SU-DHL-6 (cell line): ENCODE results near the gene SPRR1A.

Experiments
- H2AFZ ChIP-seq: fragments of 200-600 bp; sonication (generic); 2 replicates; pipeline ENCODE4 v1.6.1; 2014; ENCODE audit warnings: low read depth, mild to moderate bottlenecking, moderate library complexity, mixed read lengths, antibody characterized with exemption, low read length; ENCODE audit not compliant: severe bottlenecking
- H3F3A ChIP-seq: fragments of 200-600 bp; shearing (Covaris generic); 2 replicates; pipeline ENCODE4 v1.6.0; 2016; ENCODE audit warnings: antibody characterized with exemption, mild to moderate bottlenecking; ENCODE audit not compliant: insufficient read depth
- H3K27ac ChIP-seq: fragments of 200-600 bp; sonication (generic); 2 replicates; pipeline ENCODE4 v1.5.1; 2016; ENCODE audit warnings: low read depth, mild to moderate bottlenecking, low read length, moderate library complexity, mixed read lengths
- H3K27me3 ChIP-seq: fragments of 200-600 bp; sonication (generic), shearing (Covaris generic); 2 replicates; pipeline ENCODE4 v1.6.0; 2014; ENCODE audit warnings: mild to moderate bottlenecking, low read length
- H3K36me3 ChIP-seq: fragments of 200-600 bp; sonication (generic); 2 replicates; pipeline ENCODE4 v1.6.1; 2014; ENCODE audit warnings: mild to moderate bottlenecking, low read length, mixed read lengths
- H3K4me2 ChIP-seq: fragments of 300-600, 200-600 bp; shearing (Covaris generic), sonication (generic); 2 replicates; pipeline ENCODE4 v1.6.0; 2014; ENCODE audit warnings: low read length, low read depth, mild to moderate bottlenecking; ENCODE audit not compliant: poor library complexity, severe bottlenecking
- H3K4me3 ChIP-seq: fragments of 200-600 bp; sonication (generic); 2 replicates; pipeline ENCODE4 v1.5.1; 2014; ENCODE audit warnings: antibody characterized with exemption, low read length, mild to moderate bottlenecking, mixed read lengths; ENCODE audit not compliant: insufficient read depth, poor library complexity, severe bottlenecking
- H3K79me2 ChIP-seq: fragments of 200-600 bp; sonication (generic); 2 replicates; pipeline ENCODE4 v1.6.1; 2014; ENCODE audit warnings: mild to moderate bottlenecking, low read length, moderate library complexity; ENCODE audit not compliant: insufficient read depth
- H3K9ac ChIP-seq: fragments of 200-600 bp; sonication (generic); 2 replicates; pipeline ENCODE4 v1.7.0; 2014; ENCODE audit warnings: mild to moderate bottlenecking, low read length
- H3K9me2 ChIP-seq: fragments of 200-600 bp; sonication (generic); replicated peaks from 2 replicates; pipeline ENCODE4 v1.6.1; 2014; ENCODE audit warnings: low read length; ENCODE audit not compliant: insufficient read depth
- H3K9me3 ChIP-seq: fragments of 200-600 bp; sonication (generic); 2 replicates; pipeline ENCODE4 v1.6.1; 2014; ENCODE audit warnings: low read length, mixed read lengths; ENCODE audit not compliant: insufficient read depth
- H4K20me1 ChIP-seq: fragments of 200-600 bp; sonication (generic); 2 replicates; pipeline ENCODE4 v1.6.1; 2014; ENCODE audit warnings: low read depth, mild to moderate bottlenecking, antibody characterized with exemption, low read length, moderate library complexity, mixed read lengths
- CTCF ChIP-seq: fragments of 200-600 bp; sonication (generic); IDR thresholded peaks from one replicate; pipeline ENCODE4 v1.5.1; 2017; ENCODE audit warnings: antibody characterized with exemption, mild to moderate bottlenecking, low read length, moderate library complexity; ENCODE audit not compliant: insufficient read depth, poor library complexity, severe bottlenecking
- EZH2phosphoT487 ChIP-seq: fragments of 200-600 bp; sonication (generic), shearing (Covaris generic); conservative IDR thresholded peaks from 2 replicates; pipeline ENCODE4 v1.6.1; 2018; ENCODE audit warnings: mild to moderate bottlenecking, antibody characterized with exemption, low read length, moderate library complexity, mixed read lengths

The SPRR1A gene

GRCh38 chr1:152993186-152993585, 9.3 kb downstream of the SPRR1A start:
- H2AFZ ChIP-seq = no peak overlapping the region
- no peak overlapping the region for H3K27ac ChIP-seq
- no peaks in the 10 kb centered on the region for H3K36me3 ChIP-seq
- H3K9ac ChIP-seq = no peak overlapping the region
- H3K79me2 ChIP-seq = no peaks in the 10 kb centered on the region
- TF ChIP-seq CTCF = no peak
- H3K4me3 ChIP-seq = no peak overlapping the region
- no peaks in the 10 kb centered on the region for H3K27me3 ChIP-seq
- no peak overlapping the region for H3K4me2 ChIP-seq
- no peaks in the 10 kb centered on the region for H4K20me1 ChIP-seq
- no peaks in the 10 kb centered on the region for H3K9me2 ChIP-seq
- no peaks in the 10 kb centered on the region for H3K9me3 ChIP-seq
- no peaks in the 10 kb centered on the region for H3F3A ChIP-seq

GRCh38 chr1:152995842-152996241, 12.0 kb downstream of the SPRR1A start:
- H3F3A ChIP-seq = no peaks in the 10 kb centered on the region
- no peaks in the 10 kb centered on the region for H3K36me3 ChIP-seq
- no peaks in the 10 kb centered on the region for H3K27me3 ChIP-seq
- no peaks in the 10 kb centered on the region for H3K79me2 ChIP-seq
- no peak overlapping the region for H2AFZ ChIP-seq
- no peaks in the 10 kb centered on the region for H4K20me1 ChIP-seq
- no peaks in the 10 kb centered on the region for H3K9me3 ChIP-seq
- TF ChIP-seq EZH2phosphoT487 (no peak), CTCF (no peak)
- H3K9ac ChIP-seq = no peak overlapping the region
- no peaks in the 10 kb centered on the region for H3K9me2 ChIP-seq
- H3K4me3 ChIP-seq = no peak overlapping the region
- no peak overlapping the region for H3K4me2 ChIP-seq
- no peak overlapping the region for H3K27ac ChIP-seq

GRCh38 chr1:152996633-152997400, 12.9 kb downstream of the SPRR1A start:
- Histone ChIP-seq H3K4me3 (no peak overlapping the region), H3K27me3 (no peaks in the 10 kb centered on the region), H3K36me3 (no peaks in the 10 kb centered on the region), H3F3A (no peaks in the 10 kb centered on the region), H3K9me2 (no peaks in the 10 kb centered on the region), H3K4me2 (no peak overlapping the region), H2AFZ (no peak overlapping the region), H3K9me3 (no peaks in the 10 kb centered on the region), H3K79me2 (no peaks in the 10 kb centered on the region), H3K9ac (no peak overlapping the region), H3K27ac (no peak overlapping the region), H4K20me1 (no peaks in the 10 kb centered on the region)
- no peak for TF ChIP-seq EZH2phosphoT487
- no peak for TF ChIP-seq CTCF
